Left ventricle myocardium inferior (tissue), 1 donor: ENCODE results near the gene NTNG1. TPM values are rescaled to one million over a fixed set of nuclear protein-coding genes. Genes with fewer than 3 reads are reported as not detected.

Experiments
- DNase-seq: peaks from one replicate; pipeline ENCODE4 v3.0.0-alpha.2; 2020
- H3K27ac ChIP-seq: fragments of 200-600 bp; replicated peaks from 2 replicates; pipeline ENCODE4 v1.8.0; 2021
- H3K27me3 ChIP-seq: fragments of 200-600 bp; 2 replicates; pipeline ENCODE4 v1.8.0; 2021; ENCODE audit warnings: low read depth
- H3K36me3 ChIP-seq: fragments of 200-600 bp; 2 replicates; pipeline ENCODE4 v1.8.0; 2021
- H3K4me1 ChIP-seq: fragments of 200-600 bp; 2 replicates; pipeline ENCODE4 v1.8.0; 2021
- H3K4me3 ChIP-seq: fragments of 200-600 bp; 2 replicates; pipeline ENCODE4 v1.8.0; 2021; ENCODE audit warnings: mild to moderate bottlenecking, moderate library complexity
- H3K9me3 ChIP-seq: fragments of 200-600 bp; replicated peaks from 2 replicates; pipeline ENCODE4 v1.8.0; 2021
- CTCF ChIP-seq: fragments of 200-600 bp; IDR thresholded peaks from 2 replicates; pipeline ENCODE4 v1.8.0; 2021; ENCODE audit warnings: antibody characterized with exemption, mild to moderate bottlenecking, borderline replicate concordance
- intact Hi-C: fragments of 100-400 bp; cut with micrococcal nuclease; formaldehyde crosslinking; loops from one replicate; pipeline ENCODE4 v1.11.0; 2022
- total RNA-seq: library from RNA; stranded (reverse); fragmentation: NEBNext Ultra II Directional; extraction: Animal tissue kit (Norgen Biotek cat#: 25700); gene quantifications from one replicate; pipeline ENCODE4 v1.2.1, GENCODE V29; 2021
- donor health status: DM: no; HTN: yes; CAD: no; lungs with severe emphysema.

NTNG1 gene
- total RNA-seq, 1 donor from 2014 or later = 0.30 TPM

- intact Hi-C loops = no loop called here
- no peaks in the 10 kb centered on the region for H3K27me3 ChIP-seq
- no peaks in the 10 kb centered on the region for H3K36me3 ChIP-seq
- H3K9me3 ChIP-seq = no peaks in the 10 kb centered on the region
- H3K27ac ChIP-seq = no peak overlapping the region
- no peak for DNase-seq
- no peak overlapping the region for H3K4me3 ChIP-seq
- no peak for TF ChIP-seq CTCF
- H3K4me1 ChIP-seq = no peaks in the 10 kb centered on the region
Observed at GRCh38 chr1:107272321-107272720, 131.5 kb downstream of the NTNG1 start.

GRCh38 chr1:107273515-107273914, 132.7 kb downstream of the NTNG1 start:
- Histone ChIP-seq H3K27me3 (no peaks in the 10 kb centered on the region), H3K4me1 (no peaks in the 10 kb centered on the region), H3K27ac (no peak overlapping the region), H3K36me3 (no peaks in the 10 kb centered on the region), H3K9me3 (no peaks in the 10 kb centered on the region), H3K4me3 (no peak overlapping the region)
- no peak for DNase-seq
- TF ChIP-seq CTCF = no peak
- intact Hi-C loops = no loop called here

- DNase-seq = no peak
- H3K27ac ChIP-seq = no peak overlapping the region
- no peaks in the 10 kb centered on the region for H3K4me1 ChIP-seq
- intact Hi-C loops = no loop called here
- H3K27me3 ChIP-seq = no peaks in the 10 kb centered on the region
- no peaks in the 10 kb centered on the region for H3K36me3 ChIP-seq
- TF ChIP-seq CTCF = no peak
- no peaks in the 10 kb centered on the region for H3K9me3 ChIP-seq
- no peak overlapping the region for H3K4me3 ChIP-seq
Observed at GRCh38 chr1:107274227-107274626, 133.4 kb downstream of the NTNG1 start.

GRCh38 chr1:107276247-107276646, 135.4 kb downstream of the NTNG1 start:
- intact Hi-C loops = no loop called here
- Histone ChIP-seq H3K27me3 (no peaks in the 10 kb centered on the region), H3K4me1 (no peaks in the 10 kb centered on the region), H3K9me3 (no peaks in the 10 kb centered on the region), H3K36me3 (no peaks in the 10 kb centered on the region), H3K4me3 (no peak overlapping the region), H3K27ac (no peak overlapping the region)
- DNase-seq = no peak
- no peak for TF ChIP-seq CTCF

GRCh38 chr1:107277022-107277421, 136.2 kb downstream of the NTNG1 start:
- Histone ChIP-seq H3K36me3 (no peaks in the 10 kb centered on the region), H3K4me3 (no peak overlapping the region), H3K9me3 (no peaks in the 10 kb centered on the region), H3K4me1 (no peaks in the 10 kb centered on the region), H3K27me3 (no peaks in the 10 kb centered on the region), H3K27ac (no peak overlapping the region)
- TF ChIP-seq CTCF = peak; percentile 40
- DNase-seq = no peak
- intact Hi-C loops = no loop called here

- TF ChIP-seq CTCF = no peak
- intact Hi-C loops = no loop called here
- H3K27ac ChIP-seq = no peak overlapping the region
- DNase-seq = no peak
- no peaks in the 10 kb centered on the region for H3K27me3 ChIP-seq
- no peaks in the 10 kb centered on the region for H3K9me3 ChIP-seq
- no peaks in the 10 kb centered on the region for H3K4me1 ChIP-seq
- H3K4me3 ChIP-seq = no peak overlapping the region
- H3K36me3 ChIP-seq = no peaks in the 10 kb centered on the region
Observed at GRCh38 chr1:107286125-107286524, 145.3 kb downstream of the NTNG1 start.
